CD4-positive, alpha-beta T cell treated with Interleukin-12 subunit alpha and Interleukin-12 subunit beta, for 1 hour (primary cell): ENCODE results near the gene RSBN1.
A peak's percentile ranks its signal among the peaks of the same experiment; 100 is the strongest.
"Not testable (repeated sequence)": the region's sequence is repeated elsewhere in the genome, so short reads cannot be mapped to it uniquely, and the experiment has no call there.

ENCODE experiments used
- DNase-seq: peaks from one replicate; pipeline ENCODE4 v3.0.0-alpha.2; 2020

RSBN1 gene

DNA sequence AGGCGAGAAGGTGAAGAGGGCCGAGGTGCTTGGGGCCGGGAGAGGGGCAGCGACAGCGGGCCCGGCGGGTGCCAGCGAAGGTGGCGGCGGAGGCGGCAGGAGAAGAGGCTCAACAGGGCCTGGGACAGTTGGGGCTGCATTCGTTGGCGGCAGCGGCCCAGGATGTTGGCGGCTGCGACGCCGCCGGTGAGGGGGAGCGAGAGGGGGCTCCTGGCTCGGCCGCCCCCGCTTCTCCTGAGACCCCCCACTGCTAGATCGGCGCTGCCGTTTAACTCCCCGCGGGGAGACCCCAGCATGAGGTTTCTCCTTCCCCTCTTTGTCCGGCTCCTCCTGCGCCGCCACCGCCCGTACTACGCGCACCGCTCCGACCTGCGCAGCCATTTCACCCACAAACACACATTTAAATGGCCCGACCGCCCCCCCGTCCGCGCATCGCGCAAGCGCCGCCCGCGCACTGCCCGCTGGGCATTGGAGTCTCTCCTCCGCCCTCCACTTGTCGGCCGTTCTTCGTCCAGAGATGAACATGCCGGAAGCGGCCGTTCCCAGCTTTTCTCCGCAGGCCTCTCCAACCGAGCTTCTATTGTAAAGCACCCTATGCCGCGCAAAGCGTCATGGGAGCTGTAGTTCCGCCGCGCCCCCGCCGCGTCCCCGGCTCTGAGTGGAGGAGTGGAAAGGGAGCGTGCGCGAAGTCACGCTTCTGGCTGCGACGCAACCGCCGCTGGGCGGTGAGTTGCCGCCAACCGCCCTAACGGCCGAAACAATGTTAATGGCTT, at the start of gene RSBN1:
Gene RSBN1, minus strand, starts transcription at position 589 of the 773 bp plus-strand sequence. Its CDS starts 64 bp downstream, at position 525.
- peak; percentile 99 for DNase-seq

DNA sequence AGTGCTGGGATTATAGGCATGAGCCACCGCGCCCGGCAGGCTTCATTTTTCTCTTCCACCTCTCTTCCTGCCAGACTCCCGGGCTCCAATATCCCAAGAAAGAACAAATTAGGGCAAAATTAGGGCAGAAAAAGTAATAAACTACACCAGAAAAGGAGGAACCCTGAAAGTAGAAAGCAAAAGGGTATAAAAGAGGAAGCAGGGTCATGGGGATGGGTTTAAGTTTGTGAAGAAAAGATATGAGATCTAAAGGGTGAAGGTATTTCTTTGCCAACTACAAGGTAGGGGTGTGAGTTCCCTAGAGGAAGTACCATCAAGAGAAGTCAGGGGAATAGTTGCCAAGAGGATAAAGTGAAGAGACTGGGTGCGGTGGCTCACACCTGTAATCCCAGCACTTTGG, 49.4 kb upstream of the RSBN1 start:
- DNase-seq, result no peak

DNA sequence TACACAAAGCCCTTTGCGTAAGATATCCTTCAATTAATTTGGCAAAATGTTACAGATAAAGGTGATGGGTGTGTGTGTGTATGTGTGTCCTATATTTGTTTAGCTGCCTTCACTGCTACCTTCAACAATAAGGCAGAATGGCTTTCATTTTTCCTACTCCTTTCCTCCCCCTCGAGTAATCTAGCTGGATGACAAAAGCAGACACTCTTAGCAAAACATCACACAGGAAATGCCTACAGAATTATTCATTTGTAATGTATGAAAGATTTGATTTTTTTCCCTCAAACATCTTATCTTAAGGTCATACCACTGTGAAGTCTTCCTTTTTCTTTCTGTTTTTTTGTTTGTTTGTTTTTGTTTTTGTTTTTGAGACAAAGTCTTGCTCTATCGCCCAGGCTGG, 48.6 kb upstream of the RSBN1 start:
- DNase-seq, result no peak

GRCh38 chr1:113859478-113860175, 47.4 kb upstream of the RSBN1 start:
- DNase-seq, result no peak

GRCh38 chr1:113858982-113859381, 46.7 kb upstream of the RSBN1 start:
- no peak for DNase-seq

GRCh38 chr1:113858418-113858817, 46.1 kb upstream of the RSBN1 start:
- DNase-seq, result no peak

- DNase-seq, result no peak
Observed at GRCh38 chr1:113857776-113858175, 45.5 kb upstream of the RSBN1 start.

- no peak for DNase-seq
Observed at GRCh38 chr1:113856401-113856790, 44.1 kb upstream of the RSBN1 start.

DNA sequence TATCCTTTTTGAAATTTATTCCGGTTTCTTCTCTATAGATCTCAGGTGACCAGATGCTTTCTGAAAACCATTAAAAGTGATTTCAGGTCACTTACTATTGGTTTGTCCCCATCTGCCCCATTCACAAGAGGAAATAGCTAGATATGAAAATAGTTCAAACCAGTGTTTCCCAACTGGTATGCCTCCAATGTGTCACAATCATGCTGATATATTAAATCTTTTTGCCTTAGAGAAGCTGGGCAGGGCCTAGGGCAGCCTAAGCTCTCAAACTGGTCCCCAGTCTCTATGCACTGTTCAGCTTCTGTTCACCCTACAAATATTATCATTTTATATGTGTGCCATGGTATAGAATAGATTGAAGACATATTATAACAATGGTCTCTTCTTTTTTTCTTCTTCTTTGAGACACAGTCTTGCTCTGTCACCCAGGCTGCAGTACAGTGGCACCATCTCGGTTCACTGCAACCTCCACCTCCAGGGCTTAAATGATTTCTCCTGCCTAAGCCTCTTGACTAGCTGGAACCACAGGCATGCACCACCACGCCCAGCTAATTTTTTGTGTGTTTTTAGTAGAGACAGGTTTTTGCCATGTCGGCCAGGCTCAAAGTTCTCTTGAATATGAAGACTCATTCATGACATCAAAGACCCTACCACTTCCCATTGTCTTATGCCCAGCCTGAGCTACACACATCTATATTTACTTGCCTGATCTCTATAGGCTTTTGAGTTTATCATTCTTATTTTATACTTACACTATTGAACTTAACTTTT, 43.5 kb upstream of the RSBN1 start:
- DNase-seq, result no peak

DNA sequence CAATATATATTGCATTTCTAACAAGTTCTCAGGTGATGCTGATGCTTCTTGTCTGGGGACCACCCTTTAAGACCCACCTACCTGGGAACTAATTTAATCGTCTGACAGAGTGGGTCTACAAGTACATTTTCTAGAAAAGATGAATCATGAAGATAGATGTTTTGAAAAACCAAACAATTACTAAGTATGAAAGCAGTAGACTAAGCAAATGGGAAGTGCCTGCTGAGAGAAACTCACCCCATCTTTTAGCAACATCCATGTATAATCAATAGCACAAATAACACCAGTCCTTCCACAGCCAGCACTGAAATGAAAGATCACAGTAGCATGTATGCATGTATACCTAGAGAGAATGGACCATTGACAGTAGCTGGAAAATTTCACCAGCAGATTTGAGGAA, 42.0 kb upstream of the RSBN1 start:
- DNase-seq, result no peak

DNA sequence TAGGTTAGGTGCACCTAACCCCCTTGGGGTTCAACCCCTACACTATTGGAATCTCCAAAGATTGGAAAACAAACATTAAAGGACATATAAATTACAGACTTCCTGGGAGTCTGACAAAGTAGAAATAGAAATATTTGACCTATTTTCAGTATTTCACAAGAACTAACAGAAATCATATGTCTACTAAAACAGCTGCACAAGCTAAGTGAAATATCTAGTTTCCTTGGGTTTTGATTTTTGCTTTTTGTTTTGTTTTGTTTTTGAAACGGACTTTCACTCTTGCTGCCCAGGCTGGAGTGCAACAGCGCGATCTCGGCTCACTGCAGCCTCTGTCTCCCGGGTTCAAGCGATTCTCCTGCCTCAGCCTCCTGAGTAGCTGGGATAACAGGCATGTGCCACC, 40.4 kb upstream of the RSBN1 start:
- not testable (repeated sequence) for DNase-seq

DNA sequence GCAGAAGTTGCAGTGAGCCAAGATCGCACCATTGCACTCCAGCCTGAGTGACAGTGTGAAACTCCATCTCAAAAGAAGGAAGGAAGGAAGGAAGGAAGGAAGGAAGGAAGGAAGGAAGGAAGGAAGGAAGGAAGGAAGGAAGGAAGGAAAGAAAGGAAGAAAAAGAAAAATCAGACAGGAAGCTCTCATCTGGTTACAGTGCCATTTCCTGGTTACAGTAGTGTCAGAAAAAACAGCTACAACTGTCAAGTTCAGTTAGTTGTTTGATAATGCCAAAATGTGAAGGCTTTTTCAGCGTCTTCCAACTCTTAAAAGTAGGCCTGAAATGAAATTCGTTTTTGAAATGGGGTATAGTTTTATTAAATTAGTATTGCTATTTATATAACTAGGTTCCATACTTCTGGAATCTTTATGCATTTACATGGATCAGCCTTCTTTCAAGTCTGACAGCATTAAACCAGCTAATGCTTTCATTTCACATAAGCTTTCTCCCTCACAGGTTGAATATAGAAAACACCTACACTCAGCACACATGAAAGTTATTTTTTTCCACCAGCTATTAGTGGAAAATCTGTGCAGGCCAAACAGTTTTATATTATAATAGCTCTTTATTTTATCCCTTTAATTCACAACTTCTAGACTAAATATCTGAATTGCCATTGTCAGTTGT, 38.0 kb upstream of the RSBN1 start:
- DNase-seq, result peak; percentile 21

DNA sequence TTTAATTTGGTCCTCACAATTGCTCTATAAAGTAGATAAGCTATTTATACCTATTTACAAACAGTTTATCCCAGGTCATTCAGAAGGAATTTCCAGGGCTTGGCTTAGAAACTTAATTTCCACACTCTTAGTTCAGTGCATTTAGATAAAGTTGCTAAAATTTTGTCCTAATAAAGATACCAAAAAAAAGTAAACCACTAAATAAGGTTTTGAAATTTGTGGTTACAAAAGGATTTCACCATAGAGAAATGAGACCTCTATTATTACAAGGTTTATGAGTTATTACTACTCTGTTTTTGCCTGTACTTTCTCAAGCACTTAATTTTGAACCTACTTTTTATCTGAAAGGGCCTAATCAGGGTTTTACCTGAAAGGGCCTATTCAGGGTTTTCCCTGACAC, 36.8 kb upstream of the RSBN1 start:
- no peak for DNase-seq

DNA sequence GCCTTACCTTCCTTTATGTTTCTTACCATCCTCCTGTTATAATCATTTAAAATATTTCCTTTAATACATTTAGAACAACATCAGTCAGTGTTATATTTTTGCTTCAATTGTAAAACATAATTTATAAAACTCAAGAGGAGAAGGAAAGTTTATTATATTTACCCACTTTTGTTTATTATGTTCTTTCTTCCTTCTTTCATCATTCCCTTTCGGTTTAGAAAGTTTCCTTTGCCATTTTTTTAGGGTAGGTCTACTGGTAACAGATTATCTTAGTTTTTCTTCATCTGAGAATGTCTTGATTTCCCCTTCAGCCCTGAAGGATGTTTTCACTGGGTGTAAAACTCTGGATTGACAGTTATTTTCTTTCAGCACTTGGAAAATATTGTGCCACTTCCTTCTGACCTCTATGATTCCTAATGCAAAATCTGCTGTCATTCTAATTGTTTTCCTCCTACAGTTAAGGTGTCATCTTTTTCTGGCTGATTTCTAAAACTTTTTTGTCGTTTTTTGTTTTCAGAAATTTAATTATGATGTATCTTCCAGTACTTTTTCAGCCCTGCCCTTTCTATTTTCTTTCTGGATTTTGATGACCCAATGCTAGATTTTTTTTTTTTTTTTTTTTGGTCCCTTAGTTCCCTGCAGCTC, 34.2 kb upstream of the RSBN1 start:
- DNase-seq, result no peak

DNA sequence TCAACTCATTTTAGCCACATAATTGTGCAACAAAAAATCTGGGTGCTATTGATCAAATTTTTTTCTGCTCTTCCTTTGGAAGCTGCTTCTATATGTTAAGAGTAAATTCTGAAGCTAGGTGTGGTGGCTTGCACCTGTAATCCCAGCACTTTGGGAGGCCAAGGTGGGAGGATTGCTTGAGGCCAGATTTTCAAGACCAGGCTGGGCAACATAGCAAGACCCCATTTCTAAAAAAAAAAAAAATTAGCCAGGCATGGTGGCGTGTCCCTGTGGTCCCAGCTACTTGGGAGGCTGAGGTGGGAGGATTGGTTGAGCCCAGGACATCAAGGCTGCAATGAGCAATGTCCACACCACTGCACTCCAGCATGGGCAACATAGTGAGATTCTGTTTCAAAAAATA, 24.3 kb upstream of the RSBN1 start:
- no peak for DNase-seq

DNA sequence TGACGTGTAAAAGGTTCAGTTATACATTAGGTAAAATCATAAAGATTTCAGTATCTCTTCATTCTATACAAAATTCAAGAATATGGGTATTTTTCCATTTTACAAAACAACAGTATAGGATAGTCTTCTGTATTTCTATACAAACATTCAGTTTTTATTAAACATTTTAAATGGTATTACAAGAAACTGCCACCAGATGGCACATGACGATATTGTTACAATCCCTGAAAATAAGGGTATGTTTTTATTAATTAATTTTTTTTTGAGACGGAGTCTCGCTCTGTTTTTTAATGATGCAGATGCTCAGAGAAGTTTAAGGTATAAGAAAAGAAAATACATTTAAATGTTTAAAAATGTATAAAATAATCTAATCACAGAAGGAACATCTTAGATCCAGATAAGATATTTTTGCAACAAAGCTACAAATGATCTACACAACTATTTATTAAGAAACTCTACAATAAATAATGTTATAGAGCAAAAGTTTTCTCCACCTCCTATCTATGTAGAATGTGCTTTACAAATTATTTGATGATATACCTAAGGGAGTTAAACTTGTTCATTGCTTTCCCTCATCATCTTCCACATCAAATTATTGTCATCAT, 23.5 kb upstream of the RSBN1 start:
- DNase-seq, result peak; percentile 70

DNA sequence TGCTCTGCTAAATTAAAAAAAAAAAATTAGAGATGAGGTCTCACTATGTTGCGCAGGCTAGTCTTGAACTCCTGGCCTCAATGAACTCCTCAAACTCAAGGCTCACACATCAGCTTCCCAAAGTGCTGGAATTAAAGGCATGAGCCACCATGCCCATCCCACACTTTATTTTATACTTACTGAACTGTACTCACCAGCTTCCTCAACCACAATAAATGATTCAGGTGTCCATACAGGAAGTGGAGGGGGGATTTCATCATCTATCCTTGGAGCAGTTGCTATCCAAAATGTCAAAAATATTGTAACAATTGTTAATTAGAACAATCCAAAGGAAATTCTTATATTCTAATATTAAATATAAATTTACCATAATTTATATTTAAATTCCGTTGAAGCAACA, 22.4 kb upstream of the RSBN1 start:
- DNase-seq, result no peak

DNA sequence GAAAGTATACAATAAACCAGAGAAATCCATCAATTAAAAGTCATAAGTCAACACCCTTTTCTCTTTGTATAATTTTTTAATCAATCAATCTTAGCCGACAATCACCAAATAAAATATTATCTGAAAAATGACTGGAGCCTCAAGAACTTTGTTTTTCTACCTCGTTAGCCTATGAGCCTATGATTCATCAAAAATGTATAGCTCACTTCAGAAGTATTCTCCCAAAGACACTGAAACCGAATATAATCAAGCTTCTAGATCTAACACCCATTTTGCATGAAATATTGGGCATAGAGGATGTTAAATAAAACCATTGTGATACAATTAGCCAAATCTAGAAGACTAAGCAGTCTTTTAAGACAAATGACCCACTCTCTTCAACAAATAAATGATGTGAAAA, 17.8 kb upstream of the RSBN1 start:
- no peak for DNase-seq

DNA sequence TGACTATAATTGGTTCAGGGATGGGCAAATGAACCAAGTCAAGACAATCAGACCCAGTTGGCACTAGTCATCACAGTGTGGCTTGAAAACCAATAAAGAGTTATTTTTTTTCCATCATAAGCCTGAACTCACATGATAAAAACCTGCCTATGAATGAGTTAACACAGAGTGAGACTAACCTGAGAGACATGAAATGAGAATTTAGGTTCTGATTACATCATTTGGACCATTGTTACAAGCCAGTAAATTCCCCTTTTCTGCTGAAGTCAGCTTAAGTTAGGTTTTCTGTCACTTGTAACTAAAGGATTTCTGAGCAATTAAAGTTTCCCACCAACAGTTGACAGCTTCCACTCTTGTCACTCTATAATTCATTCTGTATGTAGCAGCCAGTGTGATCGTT, 9.6 kb upstream of the RSBN1 start:
- no peak for DNase-seq

DNA sequence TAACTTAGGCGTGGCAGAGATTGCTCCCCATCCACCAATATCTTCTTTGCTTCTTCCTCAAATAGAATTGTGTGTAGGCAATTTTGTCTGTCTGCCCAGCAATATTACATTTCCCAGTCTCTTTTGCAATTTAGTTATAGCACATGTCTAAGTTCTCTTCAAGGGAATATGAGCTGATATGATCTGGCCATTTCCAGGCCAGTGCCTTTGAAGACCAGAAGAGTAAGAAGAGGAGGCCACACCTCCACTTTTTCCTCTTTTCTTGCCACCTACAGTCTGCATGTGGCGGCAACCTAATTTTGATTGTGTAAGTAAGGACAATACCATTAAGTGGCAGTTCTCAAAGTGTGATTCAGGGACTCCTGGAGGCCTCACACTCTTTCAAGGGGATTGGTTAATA, 6.3 kb upstream of the RSBN1 start:
- DNase-seq, result no peak

- DNase-seq, result no peak
Observed at GRCh38 chr1:113813218-113813617, 942 bp upstream of the RSBN1 start.

GRCh38 chr1:113812661-113813135, 422 bp upstream of the RSBN1 start:
- peak; percentile 52 for DNase-seq
